Measurements from ENCODE around the gene MAP3K19.

- TF ChIP-seq CTCF (IDR thresholded peaks at IDR 0.05) (no peak), POLR2A (IDR thresholded peaks at IDR 0.05) (no peak)
Observed at GRCh38 chr2:135047300-135047699, at the start of gene MAP3K19.
